Mesenchymal stem cell (in vitro differentiated cells and primary cell): ENCODE measurements around the gene PNMT. TPM values are rescaled to one million over a fixed set of nuclear protein-coding genes. Genes with fewer than 3 reads are reported as not detected.

ENCODE experiments used
- DNase-seq: peaks from one replicate; pipeline ENCODE4 v3.0.0-alpha.2; 2013
- H2AFZ ChIP-seq: one replicate; pipeline ENCODE4 v1.6.1; 2013; ENCODE audit warnings: low read depth, mild to moderate bottlenecking, control low read depth, inconsistent platforms, low read length, moderate library complexity
- H2AK5ac ChIP-seq: 2 replicates; pipeline ENCODE4 v1.6.1; 2013; ENCODE audit warnings: low read length, moderate library complexity, mild to moderate bottlenecking, inconsistent platforms; ENCODE audit not compliant: severe bottlenecking
- H2BK120ac ChIP-seq: one replicate; pipeline ENCODE4 v1.6.1; 2013; ENCODE audit warnings: low read depth, mild to moderate bottlenecking, inconsistent platforms, low read length, moderate library complexity
- H2BK12ac ChIP-seq, 2 experiments: one replicate each; pipeline ENCODE4 v1.6.1; 2013; ENCODE audit warnings: inconsistent platforms in 2 of 2, low read length in 2 of 2, mild to moderate bottlenecking in 2 of 2, moderate library complexity in 2 of 2, control low read depth in 1 of 2
- H2BK15ac ChIP-seq: one replicate; pipeline ENCODE4 v1.6.1; 2013; ENCODE audit warnings: mild to moderate bottlenecking, low read depth, inconsistent platforms; ENCODE audit not compliant: poor library complexity, severe bottlenecking
- H2BK5ac ChIP-seq: 2 replicates; pipeline ENCODE4 v1.6.1; 2013; ENCODE audit warnings: low read depth, mild to moderate bottlenecking, low read length, control low read depth, inconsistent platforms; ENCODE audit not compliant: poor library complexity, severe bottlenecking
- H3K14ac ChIP-seq, 2 experiments: one replicate each; pipeline ENCODE4 v1.6.1; 2013; ENCODE audit warnings: inconsistent platforms in 2 of 2, low read length in 2 of 2, control low read depth in 1 of 2, mild to moderate bottlenecking in 1 of 2, moderate library complexity in 1 of 2
- H3K18ac ChIP-seq, 2 experiments: one replicate each; pipeline ENCODE4 v1.6.1; 2013; ENCODE audit warnings: inconsistent platforms in 2 of 2, low read length in 2 of 2, control low read depth in 1 of 2, low read depth in 1 of 2, mild to moderate bottlenecking in 1 of 2
- H3K23ac ChIP-seq, 2 experiments: one replicate each; pipeline ENCODE4 v1.6.1; 2013; ENCODE audit warnings: inconsistent platforms in 2 of 2, low read length in 2 of 2, mild to moderate bottlenecking in 2 of 2, moderate library complexity in 2 of 2, control low read depth in 1 of 2
- H3K27ac ChIP-seq: 2 replicates; pipeline ENCODE4 v1.5.1; 2013; ENCODE audit warnings: mild to moderate bottlenecking, moderate library complexity, low read length, control low read depth, inconsistent platforms; ENCODE audit not compliant: poor library complexity, severe bottlenecking
- H3K27me3 ChIP-seq, 2 experiments: 2 replicates each; pipeline versions ENCODE4 v1.6.1 to v1.7.0; 2013; ENCODE audit warnings: low read length in 2 of 2, mild to moderate bottlenecking in 2 of 2, moderate library complexity in 2 of 2, control low read depth in 1 of 2, inconsistent platforms in 1 of 2; ENCODE audit not compliant: control insufficient read depth in 1 of 2, insufficient read depth in 1 of 2
- H3K36me3 ChIP-seq, 2 experiments: 2 replicates each; pipeline versions ENCODE4 v1.6.1 to v1.7.0; 2013; ENCODE audit warnings: low read length in 2 of 2, control low read depth in 1 of 2, inconsistent platforms in 1 of 2, low read depth in 1 of 2, mild to moderate bottlenecking in 1 of 2; ENCODE audit not compliant: insufficient read depth in 2 of 2, control insufficient read depth in 1 of 2
- H3K4ac ChIP-seq, 2 experiments: one replicate each; pipeline ENCODE4 v1.6.1; 2013; ENCODE audit warnings: inconsistent platforms in 2 of 2, low read length in 2 of 2, mild to moderate bottlenecking in 2 of 2, moderate library complexity in 2 of 2, control low read depth in 1 of 2, low read depth in 1 of 2
- H3K4me1 ChIP-seq: 2 replicates; pipeline ENCODE4 v1.6.1; 2013; ENCODE audit warnings: low read depth, low read length, control low read depth; ENCODE audit not compliant: control insufficient read depth, insufficient read depth
- H3K4me2 ChIP-seq: 2 replicates; pipeline ENCODE4 v1.6.1; 2013; ENCODE audit warnings: low read length, mild to moderate bottlenecking, inconsistent platforms; ENCODE audit not compliant: poor library complexity, severe bottlenecking
- H3K4me3 ChIP-seq, 2 experiments: 2 replicates each; pipeline versions ENCODE4 v1.5.1 to v1.7.0; 2013; ENCODE audit warnings: low read length in 2 of 2, mild to moderate bottlenecking in 2 of 2, control low read depth in 1 of 2, low read depth in 1 of 2; ENCODE audit not compliant: insufficient read depth in 1 of 2
- H3K79me1 ChIP-seq: replicated peaks from 2 replicates; pipeline ENCODE4 v1.6.1; 2013; ENCODE audit warnings: mild to moderate bottlenecking, control low read depth, low read length, inconsistent platforms; ENCODE audit not compliant: poor library complexity, severe bottlenecking
- H3K9ac ChIP-seq: 2 replicates; pipeline ENCODE4 v1.7.0; 2013; ENCODE audit warnings: mild to moderate bottlenecking, low read length, moderate library complexity
- H3K9me3 ChIP-seq: 2 replicates; pipeline ENCODE4 v1.7.0; 2013; ENCODE audit warnings: mild to moderate bottlenecking, low read length; ENCODE audit not compliant: control insufficient read depth
- H4K8ac ChIP-seq: one replicate; pipeline ENCODE4 v1.6.1; 2013; ENCODE audit warnings: inconsistent platforms, mild to moderate bottlenecking, low read length, moderate library complexity
- H4K91ac ChIP-seq: one replicate; pipeline ENCODE4 v1.6.1; 2013; ENCODE audit warnings: mild to moderate bottlenecking, low read length, inconsistent platforms
- WGBS: methylation state at CpG from one replicate; pipeline ENCODE4 v1.1.7; 2013; ENCODE audit warnings: mixed read lengths; 5-methylcytosine and 5-hydroxymethylcytosine counted together
- polyA plus RNA-seq, 2 experiments: library from polyadenylated mRNA; stranded (reverse); fragments of 200-250 nt; gene quantifications; one replicate each; pipeline ENCODE4 v1.2.3, GENCODE V29; 2013

Gene PNMT
- 0.17 TPM for polyA plus RNA-seq (2013, experiment 1 of 2)
- 0.21 TPM for polyA plus RNA-seq (2013, experiment 2 of 2)

- Histone ChIP-seq H2AFZ (peak within 1 kb of the TSS; percentile 53), H3K18ac (peak within 1 kb of the TSS; percentile 24 to 48), H4K91ac (peak within 1 kb of the TSS; percentile 31), H3K4me1 (peaks cover 60% of the 10 kb centered on the region), H3K79me1 (peaks cover 3% of the 10 kb centered on the region), H3K36me3 (no peaks in the 10 kb centered on the region), H3K4me2 (peak within 1 kb of the TSS; percentile 86), H2BK15ac (peak within 1 kb of the TSS; percentile 80), H3K14ac (peak within 1 kb of the TSS in 1 of 2 experiments; percentile 19), H4K8ac (peak within 1 kb of the TSS; percentile 81), H3K23ac (peak within 1 kb of the TSS in 1 of 2 experiments; percentile 53), H3K9ac (no peak within 1 kb of the TSS), H2BK12ac (no peak within 1 kb of the TSS), H3K27ac (no peak within 1 kb of the TSS), H3K4me3 (peak within 1 kb of the TSS; percentile 37 to 47), H3K9me3 (no peaks in the 10 kb centered on the region), H2BK5ac (no peak within 1 kb of the TSS), H3K4ac (no peak within 1 kb of the TSS), H2BK120ac (peak within 1 kb of the TSS; percentile 37), H2AK5ac (no peak within 1 kb of the TSS), H3K27me3 (peaks cover 13 to 81% of the 10 kb centered on the region in 2 experiments)
- WGBS, result 3% methylated on average over 69 of the region's 85 CpGs
- peak; percentile 62 for DNase-seq
Measured at GRCh38 chr17:39667945-39668924, at the start of gene PNMT. PNMT (plus strand) TSS chr17:39668453; CDS start chr17:39668476, 23 bp downstream.

GRCh38 chr17:39618956-39619785 lies 49.1 kb upstream of the PNMT start:
- Histone ChIP-seq H3K4me2 (no peak overlapping the region), H3K9me3 (no peaks in the 10 kb centered on the region), H2AFZ (no peak overlapping the region), H3K9ac (peak overlapping the region; percentile 75), H4K8ac (no peak overlapping the region), H2BK12ac (no peak overlapping the region), H3K4me1 (peaks cover 15% of the 10 kb centered on the region), H2BK120ac (peak overlapping the region; percentile 38), H2BK15ac (no peak overlapping the region), H3K27ac (no peak overlapping the region), H3K14ac (no peak overlapping the region), H4K91ac (no peak overlapping the region), H3K36me3 (no peaks in the 10 kb centered on the region), H3K27me3 (peaks cover 51 to 63% of the 10 kb centered on the region in 2 experiments), H3K18ac (no peak overlapping the region), H2AK5ac (peak overlapping the region; percentile 34), H3K79me1 (no peaks in the 10 kb centered on the region), H3K4me3 (peak overlapping the region; percentile 2 to 81), H3K4ac (no peak overlapping the region), H3K23ac (no peak overlapping the region), H2BK5ac (no peak overlapping the region)
- no peak for DNase-seq
- WGBS, result 68% methylated on average over 13 of the region's 13 CpGs

GRCh38 chr17:39619786-39620101 lies 48.5 kb upstream of the PNMT start:
- Histone ChIP-seq H3K79me1 (no peaks in the 10 kb centered on the region), H2BK15ac (no peak overlapping the region), H3K27ac (no peak overlapping the region), H2BK12ac (no peak overlapping the region), H3K4me3 (no peak overlapping the region), H3K14ac (no peak overlapping the region), H3K36me3 (no peaks in the 10 kb centered on the region), H3K4me1 (peaks cover 15% of the 10 kb centered on the region), H2BK5ac (no peak overlapping the region), H4K91ac (no peak overlapping the region), H2AK5ac (no peak overlapping the region), H3K18ac (no peak overlapping the region), H3K9ac (no peak overlapping the region), H2AFZ (no peak overlapping the region), H3K9me3 (no peaks in the 10 kb centered on the region), H3K27me3 (peaks cover 50 to 62% of the 10 kb centered on the region in 2 experiments), H3K4me2 (no peak overlapping the region), H3K23ac (no peak overlapping the region), H4K8ac (no peak overlapping the region), H3K4ac (no peak overlapping the region), H2BK120ac (no peak overlapping the region)
- DNase-seq, result no peak
- 33% methylated on average over 1 of the region's 1 CpG for WGBS
